H1 (cell line): ENCODE data around the gene USP3. TPM values are rescaled to one million over a fixed set of nuclear protein-coding genes. Genes with fewer than 3 reads are reported as not detected.

ENCODE experiments used
- HDAC2 ChIP-seq, 2 experiments: fragments of 300-600 bp in 1 of 2; sonication (generic) in 1 of 2; IDR thresholded peaks; 2 replicates each; pipeline ENCODE4 v1.6.1; 2011 to 2012; ENCODE audit warnings: low read depth in 2 of 2, low read length in 2 of 2, mild to moderate bottlenecking in 2 of 2, moderate library complexity in 2 of 2, borderline replicate concordance in 1 of 2, inconsistent platforms in 1 of 2
- polyA plus RNA-seq, 7 experiments: library from polyadenylated mRNA; depleted of rRNA in 3 of 7; stranded (reverse) in 5 of 7; unstranded in 2 of 7; fragments of >200 nt in 5 of 7; fragments of 200-250 nt in 2 of 7; gene quantifications; 1 replicate in 5 of 7; 2 replicates in 1 of 7; 4 replicates in 1 of 7; pipeline versions ENCODE4 v1.2.1 to v1.2.3, GENCODE V29; 2011 to 2013; ENCODE audit warnings: missing spikeins in 2 of 7, mixed read lengths in 2 of 7
- total RNA-seq: library from RNA; stranded (reverse); fragmentation: NEBNext Ultra II Directional; extraction: Animal tissue kit (Norgen Biotek cat#: 25700); gene quantifications from 2 replicates; pipeline ENCODE4 v1.2.1, GENCODE V29; 2021

The USP3 gene
- total and polyA plus RNA-seq, 2 of the 8 experiments (the other 6 are each of a cell fraction or from before 2014, with no cell fraction given): 15.5 to 16.2 TPM

- TF ChIP-seq HDAC2 (IDR thresholded peaks at IDR 0.05; ENCODE audit: borderline replicate concordance in 1 of 2, low read depth in 2 of 2, low read length in 2 of 2): 0 out of 4 replicates have a peak, but pooled peaks of 1 of the 2 experiments have one; percentile 49
These were observed 95.1 kb downstream of the USP3 start (continued) for GRCh38 chr15:63599401-63600000.
